Muscle layer of duodenum (tissue), 2 donors: ENCODE measurements around the gene SLC2A10.

ENCODE experiments used
- H3K27ac ChIP-seq: one replicate; pipeline ENCODE4 v1.7.0; 2013; ENCODE audit warnings: mild to moderate bottlenecking, low read length
- H3K27me3 ChIP-seq: one replicate; pipeline ENCODE4 v1.7.0; 2013; ENCODE audit warnings: low read depth, mild to moderate bottlenecking, control low read depth, low read length
- H3K36me3 ChIP-seq, 2 donors: one replicate each; pipeline ENCODE4 v1.7.0; 2013; ENCODE audit warnings: low read length in 2 of 2, control low read depth in 1 of 2, mild to moderate bottlenecking in 1 of 2; ENCODE audit not compliant: insufficient read depth in 2 of 2, control insufficient read depth in 1 of 2
- H3K4me1 ChIP-seq, 2 donors: one replicate each; pipeline ENCODE4 v1.7.0; 2013; ENCODE audit warnings: low read length in 2 of 2, mild to moderate bottlenecking in 2 of 2, control low read depth in 1 of 2, moderate library complexity in 1 of 2; ENCODE audit not compliant: insufficient read depth in 2 of 2, control insufficient read depth in 1 of 2
- H3K4me3 ChIP-seq, 2 donors: one replicate each; pipeline ENCODE4 v1.7.0; 2013; ENCODE audit warnings: low read length in 2 of 2, low read depth in 1 of 2, mild to moderate bottlenecking in 1 of 2
- H3K9me3 ChIP-seq, 2 donors: one replicate each; pipeline ENCODE4 v1.7.0; 2013; ENCODE audit warnings: low read length in 2 of 2, control low read depth in 1 of 2, mild to moderate bottlenecking in 1 of 2; ENCODE audit not compliant: control insufficient read depth in 1 of 2
- donor health status: healthy.

The SLC2A10 gene

GRCh38 chr20:46775806-46776205, 66.4 kb downstream of the SLC2A10 start:
- no peaks in the 10 kb centered on the region for H3K27me3 ChIP-seq
- H3K9me3 ChIP-seq, result no peaks in the 10 kb centered on the region
- H3K4me3 ChIP-seq, result no peak overlapping the region
- no peak overlapping the region for H3K27ac ChIP-seq
- H3K36me3 ChIP-seq, result no peaks in the 10 kb centered on the region
- no peaks in the 10 kb centered on the region for H3K4me1 ChIP-seq

- Histone ChIP-seq H3K27ac (no peak overlapping the region), H3K4me1 (no peaks in the 10 kb centered on the region), H3K4me3 (no peak overlapping the region), H3K27me3 (no peaks in the 10 kb centered on the region), H3K36me3 (no peaks in the 10 kb centered on the region), H3K9me3 (no peaks in the 10 kb centered on the region)
Observed at GRCh38 chr20:46777331-46777730, 67.9 kb downstream of the SLC2A10 start.

GRCh38 chr20:46779831-46780230, 70.4 kb downstream of the SLC2A10 start:
- Histone ChIP-seq H3K36me3 (no peaks in the 10 kb centered on the region), H3K4me1 (no peaks in the 10 kb centered on the region), H3K4me3 (no peak overlapping the region), H3K27me3 (no peaks in the 10 kb centered on the region), H3K27ac (no peak overlapping the region), H3K9me3 (no peaks in the 10 kb centered on the region)

- Histone ChIP-seq H3K9me3 (no peaks in the 10 kb centered on the region), H3K4me3 (no peak overlapping the region), H3K27ac (no peak overlapping the region)
Observed at GRCh38 chr20:46784436-46785127, 75.1 kb downstream of the SLC2A10 start.

More at GRCh38 chr20:46784436-46785127, 75.1 kb downstream of the SLC2A10 start:
- Histone ChIP-seq H3K36me3 (no peaks in the 10 kb centered on the region), H3K4me1 (peaks cover 0 to 12% of the 10 kb centered on the region in 2 donors), H3K27me3 (no peaks in the 10 kb centered on the region)
